Cortex of kidney (tissue), 1 donor: ENCODE measurements around the gene ADD2.
"Not testable (repeated sequence)": the region's sequence is repeated elsewhere in the genome, so short reads cannot be mapped to it uniquely, and the experiment has no call there.

Experiments used
- DNase-seq: peaks from one replicate; lab custom pipeline; 2025; lab: John Stamatoyannopoulos, UW

Gene ADD2

GRCh38 chr2:70670626-70671025 lies 97.4 kb downstream of the ADD2 start:
- DNase-seq: no peak

DNA sequence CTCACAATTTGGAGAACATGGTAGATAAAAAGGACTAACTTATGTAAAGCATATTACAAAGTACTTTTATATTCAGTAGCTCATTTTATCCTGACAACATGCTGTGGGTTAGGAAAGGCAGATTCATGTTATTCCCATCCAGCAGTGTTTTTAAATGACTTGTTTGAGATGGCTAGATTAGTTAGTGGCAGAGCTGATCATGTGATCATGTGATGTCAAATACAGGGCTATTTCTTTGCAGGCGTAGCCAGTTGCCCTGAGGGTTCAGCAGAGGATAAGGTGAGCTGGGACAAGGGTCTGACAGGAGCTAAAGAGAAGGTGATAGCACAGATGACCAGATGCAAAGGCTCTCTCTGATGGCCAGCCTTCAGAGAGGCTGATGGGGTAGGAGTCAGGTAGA lies 97.8 kb downstream of the ADD2 start:
- no peak for DNase-seq

DNA sequence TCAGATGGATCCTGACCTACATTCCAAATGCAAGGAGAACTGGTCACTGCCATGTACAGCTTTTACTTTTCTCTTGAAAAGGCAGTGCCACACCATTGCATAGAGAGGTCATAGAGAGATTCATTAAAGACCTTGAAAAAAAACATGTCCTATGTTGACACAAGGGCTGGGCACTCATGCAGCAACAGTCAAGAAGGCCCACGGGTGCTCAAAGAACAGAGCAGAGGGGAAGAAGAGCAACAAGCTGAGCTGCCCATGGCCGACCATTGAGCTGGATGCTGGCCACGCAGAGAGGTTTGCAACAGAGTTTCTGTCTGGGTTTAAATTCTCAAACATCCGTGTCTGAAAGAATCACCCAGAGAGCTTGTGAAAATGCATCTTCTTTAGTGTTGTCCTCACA lies 99.1 kb downstream of the ADD2 start:
- DNase-seq: no peak

DNA sequence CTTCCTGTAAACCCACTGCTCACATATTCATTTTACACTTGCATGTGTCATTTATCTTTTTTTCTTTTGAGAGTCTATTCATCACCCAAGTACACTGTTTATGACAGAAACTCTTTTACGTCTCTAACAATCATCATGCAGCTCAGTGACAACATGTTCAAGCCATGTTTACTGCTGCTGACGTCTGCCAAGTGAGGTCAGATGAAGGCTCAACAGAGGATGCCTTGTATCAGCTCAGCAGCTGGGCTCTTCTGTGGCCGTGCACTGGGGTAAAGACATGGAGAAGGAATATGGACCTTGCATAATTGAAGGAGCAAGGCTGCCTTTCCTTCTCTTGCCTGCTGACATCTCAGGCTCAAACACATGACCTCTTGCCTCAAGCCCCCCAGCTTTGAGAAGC lies 99.6 kb downstream of the ADD2 start:
- no peak for DNase-seq

- DNase-seq: no peak
Observed at GRCh38 chr2:70664525-70664924, 103.5 kb downstream of the ADD2 start.

DNA sequence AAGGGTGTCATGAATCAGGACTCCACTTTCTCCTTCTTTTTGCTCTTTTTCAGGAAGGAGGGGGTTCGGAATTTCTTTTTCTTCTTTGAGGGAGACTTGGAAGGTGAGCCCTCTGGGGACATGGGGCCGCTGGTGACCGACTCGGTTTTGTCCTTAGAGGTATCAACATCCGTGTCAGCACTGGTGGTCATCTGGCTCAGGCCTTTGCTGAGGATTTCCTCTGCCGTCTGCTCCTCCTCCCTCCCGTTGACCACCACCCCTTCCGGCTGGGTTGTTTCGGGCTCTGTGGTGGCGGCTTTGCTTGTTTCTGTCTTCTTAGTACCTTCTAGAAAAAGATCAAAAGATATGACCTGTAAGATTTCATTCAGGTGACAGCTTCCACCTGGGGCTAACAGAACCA lies 104.6 kb downstream of the ADD2 start:
- no peak for DNase-seq

DNA sequence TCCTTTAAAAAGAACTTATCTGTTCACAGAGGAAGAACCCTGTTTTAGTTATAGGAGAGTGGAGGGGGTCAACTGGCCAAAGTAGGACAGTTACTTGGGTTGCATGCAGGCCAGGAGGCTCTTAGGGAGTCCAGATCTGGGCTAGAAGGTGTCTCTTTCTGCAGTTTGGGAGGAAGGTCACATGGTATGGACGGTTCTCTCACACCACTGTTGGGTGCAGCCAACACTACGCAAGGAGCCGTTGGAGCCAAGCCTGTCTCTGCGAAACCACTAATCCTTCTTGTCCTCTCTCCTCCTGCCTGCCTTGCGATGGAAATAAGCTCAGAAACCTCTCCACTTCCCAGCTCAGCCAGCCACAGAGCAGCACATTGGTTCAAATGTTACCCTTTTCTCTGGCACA lies 108.4 kb downstream of the ADD2 start:
- DNase-seq: no peak

DNA sequence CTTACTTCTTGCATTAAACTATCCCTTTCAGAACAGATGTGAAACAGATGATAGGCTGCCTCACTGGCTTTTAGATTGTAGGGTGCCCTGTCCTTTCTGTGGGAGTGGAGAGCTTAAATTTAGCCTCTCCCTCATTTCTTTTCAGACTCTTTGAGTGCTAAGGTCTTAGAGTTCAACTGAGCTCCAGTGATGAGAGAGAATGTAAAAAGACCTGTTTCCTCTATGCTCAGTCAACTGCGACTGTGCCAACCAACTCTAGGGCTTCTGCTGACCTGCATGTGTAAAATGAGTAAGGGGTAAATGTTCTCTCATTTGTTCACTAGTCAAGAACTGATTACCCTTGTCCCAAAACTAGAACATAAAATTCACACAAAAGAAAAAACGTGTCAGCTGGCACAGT lies 109.5 kb downstream of the ADD2 start:
- DNase-seq: no peak

DNA sequence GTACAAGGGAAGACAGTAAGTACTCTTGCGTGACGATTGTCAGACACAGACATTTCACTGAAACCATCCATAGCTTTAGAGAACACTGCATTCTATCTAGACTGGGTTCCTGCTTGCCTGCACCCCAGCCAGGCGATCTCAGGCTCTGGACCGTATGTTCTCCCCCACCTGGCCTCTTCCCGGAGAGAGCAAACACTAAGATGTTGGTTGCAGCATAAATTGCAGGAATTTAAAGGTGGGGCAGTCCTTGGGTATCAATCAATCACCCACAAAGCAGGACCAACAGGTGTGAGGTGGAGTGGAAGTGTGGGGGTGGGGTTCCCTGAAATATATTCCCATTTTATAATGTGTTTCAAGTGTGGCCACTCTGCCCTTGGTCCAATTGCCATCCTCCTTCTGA lies 110.8 kb downstream of the ADD2 start:
- DNase-seq: no peak

DNA sequence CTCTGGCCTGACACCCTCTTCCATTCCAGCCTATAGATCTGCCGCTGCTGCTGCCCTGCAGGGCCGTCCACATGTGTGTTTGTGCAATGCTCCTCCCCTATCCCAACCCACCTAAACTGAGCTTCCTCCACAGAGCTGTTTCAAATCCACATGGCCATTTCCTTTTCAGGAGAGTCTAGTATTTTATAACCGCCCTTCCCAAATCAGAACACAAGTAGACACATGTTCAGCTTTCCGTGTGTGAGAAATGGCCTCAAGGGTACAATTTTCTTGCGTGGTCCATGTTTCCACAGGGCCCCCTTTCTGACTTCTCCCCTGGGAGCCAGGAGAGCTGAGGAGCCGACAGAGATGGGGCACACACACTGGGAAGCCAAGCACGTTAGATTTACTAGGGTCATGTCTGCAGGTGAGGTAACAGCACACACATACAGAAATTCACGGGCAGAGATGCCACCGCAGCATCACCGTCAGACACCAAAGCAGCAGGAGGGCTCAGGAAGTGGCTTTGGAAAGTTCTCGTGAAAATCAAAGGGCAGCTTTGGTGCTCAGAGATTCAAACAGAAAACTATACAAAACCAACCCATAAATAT lies 111.5 kb downstream of the ADD2 start:
- no peak for DNase-seq

GRCh38 chr2:70655786-70656185 lies 112.2 kb downstream of the ADD2 start:
- no peak for DNase-seq

DNA sequence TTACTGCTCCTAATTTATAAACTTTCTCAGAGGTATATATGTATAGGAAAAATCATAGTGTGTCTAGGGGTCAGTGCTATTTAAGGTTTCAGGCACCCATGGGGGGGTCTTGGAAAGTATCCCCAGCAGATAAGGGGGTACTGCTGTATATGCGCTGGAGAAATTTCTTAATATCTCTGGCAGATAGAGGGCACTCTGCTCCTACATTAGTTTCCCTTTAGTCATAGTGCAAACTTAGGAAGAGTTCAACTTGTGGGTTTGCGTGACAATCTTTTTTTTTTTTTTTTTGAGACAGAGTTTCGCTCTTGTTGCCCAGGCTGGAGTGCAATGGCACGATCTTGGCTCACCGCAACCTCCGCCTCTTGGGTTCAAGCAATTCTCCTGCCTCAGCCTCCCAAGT lies 112.8 kb downstream of the ADD2 start:
- DNase-seq: not testable (repeated sequence)

DNA sequence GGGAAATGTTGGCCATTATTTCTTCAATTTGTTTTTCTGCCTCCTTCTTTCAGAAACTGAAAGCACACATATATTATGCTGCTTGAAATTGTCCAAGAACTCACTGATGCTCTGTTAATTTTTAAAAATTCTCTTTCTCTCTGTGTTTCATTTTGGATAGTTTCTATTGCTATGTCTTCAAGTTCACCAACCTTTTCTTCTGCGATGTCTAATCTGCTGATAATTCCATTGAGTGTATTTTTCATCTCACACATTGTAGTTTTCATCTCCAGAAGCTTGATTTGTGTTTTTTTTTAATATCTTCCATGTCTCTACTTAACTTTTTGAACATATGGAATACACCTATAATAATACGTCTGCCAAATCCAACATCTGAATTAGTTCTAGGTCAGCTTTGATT lies 116.3 kb downstream of the ADD2 start:
- DNase-seq: no peak

DNA sequence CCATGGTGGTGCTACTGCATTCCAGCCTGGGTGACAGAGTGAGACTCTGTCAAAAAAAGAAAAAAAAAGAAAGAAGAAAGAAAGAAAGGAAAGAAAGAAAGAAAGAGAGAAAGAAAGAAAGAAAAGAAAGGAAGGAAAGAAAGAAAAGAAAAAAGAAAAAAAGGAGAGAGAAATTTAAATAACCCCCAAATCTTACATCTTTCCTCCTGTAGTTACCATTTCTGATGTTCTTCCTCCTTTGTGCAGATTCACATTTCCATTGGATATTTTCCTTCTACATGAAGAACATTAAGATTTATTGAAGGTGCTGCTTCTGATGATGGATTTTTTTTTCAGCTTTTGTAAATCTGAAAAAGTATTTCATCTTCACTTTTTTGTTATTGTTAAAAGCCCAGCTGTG lies 117.0 kb downstream of the ADD2 start:
- no peak for DNase-seq

- DNase-seq: no peak
Observed at GRCh38 chr2:70648961-70649360, 119.0 kb downstream of the ADD2 start.

GRCh38 chr2:70647873-70648481 lies 120.0 kb downstream of the ADD2 start:
- no peak for DNase-seq

DNA sequence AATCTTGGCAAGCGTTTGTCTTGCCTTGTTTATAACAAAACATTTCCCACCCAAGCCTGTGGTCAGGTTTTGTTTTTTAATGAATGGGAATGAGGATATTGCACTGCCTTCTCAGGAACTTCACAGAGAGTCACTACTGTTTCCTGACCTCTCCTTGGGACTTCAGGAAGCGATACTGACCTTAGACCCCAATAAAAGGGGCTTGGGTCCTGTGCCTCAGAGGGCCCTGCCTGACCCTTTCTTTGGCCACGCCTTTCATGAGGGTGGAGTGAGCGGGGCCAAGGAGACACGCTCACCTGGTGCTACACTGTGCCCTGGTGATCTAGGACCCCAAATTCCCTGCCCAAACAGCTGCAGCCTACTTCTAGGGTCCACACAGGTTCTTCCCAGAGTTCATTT lies 121.6 kb downstream of the ADD2 start:
- DNase-seq: no peak

DNA sequence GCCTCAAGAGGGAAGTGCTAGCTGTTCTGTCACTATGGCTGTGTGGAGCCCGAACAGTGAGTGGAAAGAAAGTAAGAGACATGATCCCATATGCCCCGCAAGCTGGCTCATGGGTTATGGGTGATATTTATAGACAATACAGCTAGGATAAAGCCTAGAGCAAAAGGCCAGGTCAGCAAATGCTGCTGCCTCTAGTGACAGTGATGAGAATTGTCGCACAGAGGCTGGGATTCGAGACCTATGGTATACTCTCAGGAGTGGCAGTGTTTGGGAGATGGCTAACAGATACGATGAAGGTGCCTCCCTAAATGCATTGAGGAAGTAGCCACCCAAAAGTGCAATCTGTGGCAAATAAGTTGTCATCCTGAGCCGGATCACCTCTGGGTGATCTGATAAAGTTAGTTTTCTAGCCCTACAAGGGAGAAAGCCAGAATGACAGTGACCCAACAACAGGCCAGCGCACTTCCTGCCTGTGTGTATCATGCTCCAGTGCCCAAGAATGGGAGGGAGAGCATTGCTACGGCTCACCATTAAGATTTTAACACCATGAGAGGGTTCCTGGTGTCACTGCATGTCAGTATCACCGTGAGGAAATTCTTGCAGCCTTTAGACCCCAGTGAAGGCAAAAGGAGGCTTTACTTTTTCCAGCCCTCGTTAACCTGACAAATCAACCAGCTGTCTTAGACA lies 122.1 kb downstream of the ADD2 start:
- DNase-seq: no peak

DNA sequence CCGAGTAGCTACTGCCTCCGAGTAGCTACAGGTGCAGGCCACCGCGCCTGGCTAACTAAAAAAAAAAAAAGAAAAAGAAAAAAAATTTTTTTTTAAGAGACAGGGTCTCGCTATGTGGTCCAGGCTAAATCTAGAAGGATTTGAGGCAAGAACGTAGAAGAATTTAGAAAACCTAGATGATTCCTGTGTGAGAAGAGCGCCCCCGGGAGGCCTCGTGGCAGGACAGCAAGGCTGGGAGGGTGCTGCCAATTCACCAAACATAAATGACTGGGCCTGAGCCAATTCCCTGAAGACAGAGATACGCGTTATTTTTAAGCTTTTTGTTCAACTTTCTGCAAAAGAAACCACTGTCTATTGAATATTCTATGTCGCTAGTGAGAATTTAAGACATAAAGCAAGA lies 124.3 kb downstream of the ADD2 start:
- DNase-seq: no peak

- no peak for DNase-seq
Observed at GRCh38 chr2:70641263-70641784, 126.7 kb downstream of the ADD2 start.

- DNase-seq: no peak
Observed at GRCh38 chr2:70639841-70640436, 128.1 kb downstream of the ADD2 start.

- no peak for DNase-seq
Observed at GRCh38 chr2:70638561-70638960, 129.4 kb downstream of the ADD2 start.

- no peak for DNase-seq
Observed at GRCh38 chr2:70633508-70633907, 134.5 kb downstream of the ADD2 start.
